Loucy (cell line): ENCODE measurements around the gene FCHO1.

Source experiments
- H2AFZ ChIP-seq: fragments of 200-600 bp; sonication (generic); 2 replicates; pipeline ENCODE4 v1.6.0; 2016; ENCODE audit warnings: antibody characterized with exemption, mild to moderate bottlenecking, low read length, moderate library complexity
- H3F3A ChIP-seq: fragments of 200-600 bp; 2 replicates; pipeline ENCODE4 v1.6.0; 2016; ENCODE audit warnings: antibody characterized with exemption, low read depth, mild to moderate bottlenecking
- H3K27me3 ChIP-seq: fragments of 200-600 bp; sonication (generic); 2 replicates; pipeline ENCODE4 v1.6.1; 2014; ENCODE audit warnings: low read length, mild to moderate bottlenecking; ENCODE audit not compliant: insufficient read depth, poor library complexity, severe bottlenecking
- H3K36me3 ChIP-seq: fragments of 200-600 bp; sonication (generic); 2 replicates; pipeline ENCODE4 v1.6.1; 2016; ENCODE audit warnings: low read length; ENCODE audit not compliant: insufficient read depth
- H3K4me1 ChIP-seq: fragments of 200-600 bp; sonication (generic); 2 replicates; pipeline ENCODE4 v1.5.1; 2014; ENCODE audit warnings: low read length, mild to moderate bottlenecking; ENCODE audit not compliant: insufficient read depth, poor library complexity, severe bottlenecking
- H3K4me2 ChIP-seq: fragments of 200-600 bp; sonication (generic); 2 replicates; pipeline ENCODE4 v1.6.0; 2014; ENCODE audit warnings: antibody characterized with exemption, low read length, low read depth, mild to moderate bottlenecking; ENCODE audit not compliant: poor library complexity, severe bottlenecking
- H3K4me3 ChIP-seq: fragments of 200-600 bp; sonication (generic); 2 replicates; pipeline ENCODE4 v1.5.1; 2014; ENCODE audit warnings: low read length, mild to moderate bottlenecking, mixed read lengths; ENCODE audit not compliant: poor library complexity, severe bottlenecking
- H3K79me2 ChIP-seq: fragments of 200-600 bp; sonication (generic); 2 replicates; pipeline ENCODE4 v1.6.1; 2014; ENCODE audit warnings: low read length; ENCODE audit not compliant: insufficient read depth
- H3K9ac ChIP-seq: fragments of 200-600 bp; sonication (generic); 2 replicates; pipeline ENCODE4 v1.6.0; 2014; ENCODE audit warnings: mild to moderate bottlenecking, low read depth, low read length, moderate library complexity; ENCODE audit not compliant: poor library complexity, severe bottlenecking
- H3K9me2 ChIP-seq: fragments of 200-600 bp; sonication (generic); replicated peaks from 2 replicates; pipeline ENCODE4 v1.6.1; 2016; ENCODE audit warnings: low read depth, low read length, mixed read lengths
- H3K9me3 ChIP-seq: fragments of 200-600 bp; sonication (generic); 2 replicates; pipeline ENCODE4 v1.6.1; 2014; ENCODE audit warnings: mild to moderate bottlenecking, antibody characterized with exemption, low read length, low read depth; ENCODE audit not compliant: insufficient read depth
- H4K20me1 ChIP-seq: fragments of 200-600 bp; sonication (generic); 2 replicates; pipeline ENCODE4 v1.6.0; 2014; ENCODE audit warnings: antibody characterized with exemption, low read length, mild to moderate bottlenecking; ENCODE audit not compliant: insufficient read depth, poor library complexity, severe bottlenecking
- CTCF ChIP-seq: fragments of 200-600 bp; sonication (generic); conservative IDR thresholded peaks from 2 replicates; pipeline ENCODE4 v1.5.1; 2014; ENCODE audit warnings: mild to moderate bottlenecking, antibody characterized with exemption, low read length
- EZH2phosphoT487 ChIP-seq: fragments of 200-600 bp; IDR thresholded peaks from 2 replicates; pipeline ENCODE4 v1.6.1; 2018; ENCODE audit warnings: antibody characterized with exemption, mild to moderate bottlenecking, moderate library complexity, borderline replicate concordance

Gene FCHO1

GRCh38 chr19:17734146-17734545 is 17.1 kb upstream of the FCHO1 start:
- H3K9ac ChIP-seq: no peak overlapping the region
- peaks cover 18% of the 10 kb centered on the region for H4K20me1 ChIP-seq
- no peak overlapping the region for H3K4me3 ChIP-seq
- peaks cover 11% of the 10 kb centered on the region for H3K4me1 ChIP-seq
- no peak overlapping the region for H2AFZ ChIP-seq
- H3K9me3 ChIP-seq: no peaks in the 10 kb centered on the region
- peaks cover 49% of the 10 kb centered on the region; the same call in 1 of the 2 replicates for H3K36me3 ChIP-seq
- peaks cover 34% of the 10 kb centered on the region for H3K79me2 ChIP-seq
- no peaks in the 10 kb centered on the region for H3F3A ChIP-seq
- H3K4me2 ChIP-seq: no peak overlapping the region
- no peaks in the 10 kb centered on the region for H3K27me3 ChIP-seq
- no peaks in the 10 kb centered on the region for H3K9me2 ChIP-seq
- TF ChIP-seq CTCF (no peak), EZH2phosphoT487 (no peak)

DNA sequence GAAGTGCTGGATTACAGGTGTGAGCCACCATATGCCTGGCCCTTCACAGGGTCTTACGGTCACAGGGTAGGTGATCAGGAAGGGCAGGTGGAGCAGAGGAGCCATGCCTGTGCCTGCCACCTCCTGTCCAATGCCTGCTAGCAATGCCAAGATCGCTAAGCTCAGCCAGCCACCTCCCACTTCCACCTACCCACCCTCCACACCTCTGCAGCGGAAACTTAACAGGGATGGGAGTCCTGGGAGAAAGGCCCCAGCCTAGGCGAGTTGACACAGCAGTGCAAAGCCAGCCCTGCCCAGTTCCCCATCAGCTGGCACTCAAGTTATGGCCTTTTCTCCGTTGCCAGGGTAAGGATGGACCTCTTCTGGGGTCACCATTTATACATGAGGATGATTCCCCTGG is 15.9 kb upstream of the FCHO1 start:
- H3K9ac ChIP-seq: no peak overlapping the region
- H3K27me3 ChIP-seq: no peaks in the 10 kb centered on the region
- no peaks in the 10 kb centered on the region for H3K9me3 ChIP-seq
- peaks cover 23% of the 10 kb centered on the region for H3K79me2 ChIP-seq
- peaks cover 49% of the 10 kb centered on the region; the same call in 1 of the 2 replicates for H3K36me3 ChIP-seq
- no peaks in the 10 kb centered on the region for H3K9me2 ChIP-seq
- H4K20me1 ChIP-seq: peaks cover 18% of the 10 kb centered on the region
- H3K4me3 ChIP-seq: no peak overlapping the region
- H3F3A ChIP-seq: no peaks in the 10 kb centered on the region
- no peak overlapping the region for H2AFZ ChIP-seq
- H3K4me1 ChIP-seq: peaks cover 3% of the 10 kb centered on the region
- no peak overlapping the region for H3K4me2 ChIP-seq
- no peak for TF ChIP-seq EZH2phosphoT487
- no peak for TF ChIP-seq CTCF

- no peak for TF ChIP-seq EZH2phosphoT487
- TF ChIP-seq CTCF: no peak
- H3K4me2 ChIP-seq: no peak overlapping the region
- no peaks in the 10 kb centered on the region for H3K4me1 ChIP-seq
- no peak overlapping the region for H3K9ac ChIP-seq
- H3K36me3 ChIP-seq: peaks cover 36% of the 10 kb centered on the region; the same call in 1 of the 2 replicates
- H2AFZ ChIP-seq: no peak overlapping the region
- no peak overlapping the region for H3K4me3 ChIP-seq
- peaks cover under 1% of the 10 kb centered on the region; the same call in 1 of the 2 replicates for H3K79me2 ChIP-seq
- no peaks in the 10 kb centered on the region for H4K20me1 ChIP-seq
- no peaks in the 10 kb centered on the region for H3K27me3 ChIP-seq
- no peaks in the 10 kb centered on the region for H3F3A ChIP-seq
- no peaks in the 10 kb centered on the region for H3K9me3 ChIP-seq
- H3K9me2 ChIP-seq: no peaks in the 10 kb centered on the region
Measured at GRCh38 chr19:17737690-17738153, 13.6 kb upstream of the FCHO1 start.
